ENCODE results near the gene DMXL2.
"Not testable (repeated sequence)": the region's sequence is repeated elsewhere in the genome, so short reads cannot be mapped to it uniquely, and the experiment has no call there.

DMXL2 gene

GRCh38 chr15:51661072-51661471 lies 38.5 kb upstream of the DMXL2 start:
- no peaks in the 10 kb centered on the region for H3K4me1 ChIP-seq (ENCODE audit: control insufficient read depth, insufficient read depth, low read length)
- TF ChIP-seq, protein P1, sequence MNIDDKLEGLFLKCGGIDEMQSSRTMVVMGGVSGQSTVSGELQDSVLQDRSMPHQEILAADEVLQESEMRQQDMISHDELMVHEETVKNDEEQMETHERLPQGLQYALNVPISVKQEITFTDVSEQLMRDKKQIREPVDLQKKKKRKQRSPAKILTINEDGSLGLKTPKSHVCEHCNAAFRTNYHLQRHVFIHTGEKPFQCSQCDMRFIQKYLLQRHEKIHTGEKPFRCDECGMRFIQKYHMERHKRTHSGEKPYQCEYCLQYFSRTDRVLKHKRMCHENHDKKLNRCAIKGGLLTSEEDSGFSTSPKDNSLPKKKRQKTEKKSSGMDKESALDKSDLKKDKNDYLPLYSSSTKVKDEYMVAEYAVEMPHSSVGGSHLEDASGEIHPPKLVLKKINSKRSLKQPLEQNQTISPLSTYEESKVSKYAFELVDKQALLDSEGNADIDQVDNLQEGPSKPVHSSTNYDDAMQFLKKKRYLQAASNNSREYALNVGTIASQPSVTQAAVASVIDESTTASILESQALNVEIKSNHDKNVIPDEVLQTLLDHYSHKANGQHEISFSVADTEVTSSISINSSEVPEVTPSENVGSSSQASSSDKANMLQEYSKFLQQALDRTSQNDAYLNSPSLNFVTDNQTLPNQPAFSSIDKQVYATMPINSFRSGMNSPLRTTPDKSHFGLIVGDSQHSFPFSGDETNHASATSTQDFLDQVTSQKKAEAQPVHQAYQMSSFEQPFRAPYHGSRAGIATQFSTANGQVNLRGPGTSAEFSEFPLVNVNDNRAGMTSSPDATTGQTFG (tag by site-specific recombination; IDR thresholded peaks at IDR 0.05; ENCODE audit: borderline replicate concordance) = no peak
- TF ChIP-seq ZNF792 (tag by site-specific recombination; IDR thresholded peaks at IDR 0.05) (no peak), ZNF416 (tag by site-specific recombination; IDR thresholded peaks at IDR 0.05) (no peak)
- H3K36me3 ChIP-seq (ENCODE audit: control insufficient read depth in 2 of 2, insufficient read depth in 1 of 2, low read length in 2 of 2) = no peaks in the 10 kb centered on the region
- no peaks in the 10 kb centered on the region for H3K9me3 ChIP-seq (ENCODE audit: control insufficient read depth, insufficient read depth, low read depth, low read length)
- H3K27ac ChIP-seq (ENCODE audit: extremely low read depth, low read depth, low read length) = no peak overlapping the region
- POLR2A ChIA-PET = no interaction called here
- H3K4me3 ChIP-seq (ENCODE audit: low read depth, low read length) = no peak overlapping the region
- CTCF ChIA-PET = interaction anchor here (0.7 to 1.4 kb wide), 3 partner anchors 10 to 115 kb away, joined by 3 to 5 read pairs (median 3); no protein-coding TSS in a partner anchor

GRCh38 chr15:51658664-51659063 lies 36.1 kb upstream of the DMXL2 start:
- POLR2A ChIA-PET = no interaction called here
- H3K4me1 ChIP-seq (ENCODE audit: control insufficient read depth, insufficient read depth, low read length) = no peaks in the 10 kb centered on the region

GRCh38 chr15:51655401-51656057 lies 33.0 kb upstream of the DMXL2 start:
- H3K4me3 ChIP-seq (ENCODE audit: low read depth, low read length); POLR2A ChIA-PET; H3K27ac ChIP-seq (ENCODE audit: extremely low read depth, low read depth, low read length); H3K9me3 ChIP-seq (ENCODE audit: control insufficient read depth, insufficient read depth, low read depth, low read length); H3K4me1 ChIP-seq (ENCODE audit: control insufficient read depth, insufficient read depth, low read length); H3K36me3 ChIP-seq (ENCODE audit: control insufficient read depth in 2 of 2, insufficient read depth in 1 of 2, low read length in 2 of 2): not testable (repeated sequence)
- CTCF ChIA-PET = interaction anchor here (0.8 kb wide), 1 partner anchor 121 kb away, joined by 5 read pairs; no protein-coding TSS in a partner anchor

More at GRCh38 chr15:51658664-51659063, 36.1 kb upstream of the DMXL2 start:
- Histone ChIP-seq H3K4me3 (ENCODE audit: low read depth, low read length) (no peak overlapping the region), H3K9me3 (ENCODE audit: control insufficient read depth, insufficient read depth, low read depth, low read length) (no peaks in the 10 kb centered on the region), H3K27ac (ENCODE audit: extremely low read depth, low read depth, low read length) (no peak overlapping the region), H3K36me3 (ENCODE audit: control insufficient read depth in 2 of 2, insufficient read depth in 1 of 2, low read length in 2 of 2) (no peaks in the 10 kb centered on the region)
- CTCF ChIA-PET = interaction anchor here (0.7 to 1.2 kb wide), 3 partner anchors 8 to 118 kb away, joined by 4 to 6 read pairs (median 5); no protein-coding TSS in a partner anchor
- TF ChIP-seq SCRT2 (tag by site-specific recombination; IDR thresholded peaks at IDR 0.05) = peak; percentile 52
- TF ChIP-seq ZNF223 (tag by site-specific recombination; IDR thresholded peaks at IDR 0.05) = no peak
- TF ChIP-seq TCF7L2 (IDR thresholded peaks at IDR 0.05; ENCODE audit: borderline replicate concordance, low read depth, low read length) = no peak

- Histone ChIP-seq H3K4me1 (ENCODE audit: control insufficient read depth, insufficient read depth, low read length) (no peaks in the 10 kb centered on the region), H3K27ac (ENCODE audit: extremely low read depth, low read depth, low read length) (no peak overlapping the region), H3K9me3 (ENCODE audit: control insufficient read depth, insufficient read depth, low read depth, low read length) (no peaks in the 10 kb centered on the region), H3K4me3 (ENCODE audit: low read depth, low read length) (no peak overlapping the region), H3K36me3 (ENCODE audit: control insufficient read depth in 2 of 2, insufficient read depth in 1 of 2, low read length in 2 of 2) (no peaks in the 10 kb centered on the region)
- POLR2A ChIA-PET = no interaction called here
- TF ChIP-seq ZFP41 (tag by site-specific recombination; IDR thresholded peaks at IDR 0.05; ENCODE audit: borderline replicate concordance) (no peak), OSR2 (tag by site-specific recombination; IDR thresholded peaks at IDR 0.05) (no peak), PRDM4 (tag by site-specific recombination; IDR thresholded peaks at IDR 0.05) (no peak), ZNF23 (tag by site-specific recombination; IDR thresholded peaks at IDR 0.05; ENCODE audit: borderline replicate concordance) (no peak), ZNF621 (tag by site-specific recombination; IDR thresholded peaks at IDR 0.05) (no peak), HOXC10 (CRISPR knock-in tag; IDR thresholded peaks at IDR 0.05) (no peak), SP3 (tag by site-specific recombination; IDR thresholded peaks at IDR 0.05) (no peak), ZFP69B (tag by site-specific recombination; IDR thresholded peaks at IDR 0.05) (no peak), PATZ1 (tag by site-specific recombination; IDR thresholded peaks at IDR 0.05) (no peak), ZNF24 (tag by site-specific recombination; IDR thresholded peaks at IDR 0.05) (no peak)
- CTCF ChIA-PET = interaction anchor here (5.8 kb wide), 1 partner anchor 124 kb away, joined by 109 read pairs; no protein-coding TSS in a partner anchor
Observed at GRCh38 chr15:51652084-51652668, 29.6 kb upstream of the DMXL2 start.
